ENCODE data around the gene PPM1D.
A peak's percentile ranks its signal among the peaks of the same experiment; 100 is the strongest.
"Not testable (repeated sequence)": the region's sequence is repeated elsewhere in the genome, so short reads cannot be mapped to it uniquely, and the experiment has no call there.

The PPM1D gene

GRCh38 chr17:60656499-60656898, 56.5 kb downstream of the PPM1D start:
- CTCF ChIA-PET: interaction anchor here (0.6 kb wide), 1 partner anchor 70 kb away, joined by 3 read pairs; no protein-coding TSS in a partner anchor
- 97% methylated on average over 4 of the region's 5 CpGs for WGBS (ENCODE audit: insufficient coverage)

GRCh38 chr17:60659156-60659555, 59.2 kb downstream of the PPM1D start:
- ChIA-PET CTCF (no interaction called here), POLR2A (no interaction called here)
- H3K27ac ChIP-seq (ENCODE audit: insufficient read depth in 1 of 2, low read depth in 1 of 2, low read length in 2 of 2, poor library complexity in 1 of 2, severe bottlenecking in 2 of 2): no peak overlapping the region
- no peaks in the 10 kb centered on the region for H3K4me1 ChIP-seq (ENCODE audit: control extremely low read depth in 1 of 4, control insufficient read depth in 4 of 4, insufficient read depth in 4 of 4, low read length in 3 of 4)
- no peaks in the 10 kb centered on the region for H3K9me3 ChIP-seq (ENCODE audit: control extremely low read depth in 1 of 5, control insufficient read depth in 4 of 5, insufficient read depth in 2 of 5, low read depth in 1 of 5, low read length in 4 of 5)
- WGBS (ENCODE audit: insufficient coverage): 92% methylated on average over 1 of the region's 1 CpG
- no peaks in the 10 kb centered on the region for H3K27me3 ChIP-seq (replicated peaks in 2 of 5; ENCODE audit: control insufficient read depth in 4 of 5, insufficient read depth in 5 of 5, low read length in 4 of 5)
- no peak for DNase-seq
- H3K4me3 ChIP-seq (ENCODE audit: control insufficient read depth in 1 of 7, extremely low read depth in 1 of 7, insufficient read depth in 4 of 7, low read depth in 2 of 7, low read length in 6 of 7): no peak overlapping the region
- H3K36me3 ChIP-seq (ENCODE audit: control insufficient read depth in 4 of 4, insufficient read depth in 4 of 4, low read length in 3 of 4): peaks cover 8 to 22% (median 12%) of the 10 kb centered on the region in 4 experiments

More at GRCh38 chr17:60656499-60656898, 56.5 kb downstream of the PPM1D start:
- H3K36me3 ChIP-seq (ENCODE audit: control insufficient read depth in 4 of 4, insufficient read depth in 4 of 4, low read length in 3 of 4): peaks cover 5 to 15% (median 9%) of the 10 kb centered on the region in 4 experiments
- DNase-seq: no peak
- H3K4me1 ChIP-seq (ENCODE audit: control extremely low read depth in 1 of 4, control insufficient read depth in 4 of 4, insufficient read depth in 4 of 4, low read length in 3 of 4): peaks cover 0 to 3% (median 0%) of the 10 kb centered on the region in 4 experiments
- H3K27me3 ChIP-seq (replicated peaks in 2 of 5; ENCODE audit: control insufficient read depth in 4 of 5, insufficient read depth in 5 of 5, low read length in 4 of 5): no peaks in the 10 kb centered on the region
- no peak overlapping the region for H3K27ac ChIP-seq (ENCODE audit: insufficient read depth in 1 of 2, low read depth in 1 of 2, low read length in 2 of 2, poor library complexity in 1 of 2, severe bottlenecking in 2 of 2)
- POLR2A ChIA-PET: no interaction called here
- no peaks in the 10 kb centered on the region for H3K9me3 ChIP-seq (ENCODE audit: control extremely low read depth in 1 of 5, control insufficient read depth in 4 of 5, insufficient read depth in 2 of 5, low read depth in 1 of 5, low read length in 4 of 5)
- H3K4me3 ChIP-seq (ENCODE audit: control insufficient read depth in 1 of 7, extremely low read depth in 1 of 7, insufficient read depth in 4 of 7, low read depth in 2 of 7, low read length in 6 of 7): no peak overlapping the region

GRCh38 chr17:60661489-60661888, 61.5 kb downstream of the PPM1D start:
- ChIA-PET POLR2A (no interaction called here), CTCF (no interaction called here)
- Histone ChIP-seq H3K27ac (ENCODE audit: insufficient read depth in 1 of 2, low read depth in 1 of 2, low read length in 2 of 2, poor library complexity in 1 of 2, severe bottlenecking in 2 of 2) (no peak overlapping the region), H3K9me3 (ENCODE audit: control extremely low read depth in 1 of 5, control insufficient read depth in 4 of 5, insufficient read depth in 2 of 5, low read depth in 1 of 5, low read length in 4 of 5) (no peaks in the 10 kb centered on the region), H3K36me3 (ENCODE audit: control insufficient read depth in 4 of 4, insufficient read depth in 4 of 4, low read length in 3 of 4) (peaks cover 12 to 31% (median 16%) of the 10 kb centered on the region in 4 experiments), H3K4me3 (ENCODE audit: control insufficient read depth in 1 of 7, extremely low read depth in 1 of 7, insufficient read depth in 4 of 7, low read depth in 2 of 7, low read length in 6 of 7) (no peak overlapping the region), H3K4me1 (ENCODE audit: control extremely low read depth in 1 of 4, control insufficient read depth in 4 of 4, insufficient read depth in 4 of 4, low read length in 3 of 4) (no peaks in the 10 kb centered on the region), H3K27me3 (replicated peaks in 2 of 5; ENCODE audit: control insufficient read depth in 4 of 5, insufficient read depth in 5 of 5, low read length in 4 of 5) (no peaks in the 10 kb centered on the region)
- WGBS (ENCODE audit: insufficient coverage): 100% methylated on average over 2 of the region's 2 CpGs
- DNase-seq: no peak

- no peaks in the 10 kb centered on the region for H3K4me1 ChIP-seq (ENCODE audit: control extremely low read depth in 1 of 4, control insufficient read depth in 4 of 4, insufficient read depth in 4 of 4, low read length in 3 of 4)
- peaks cover 3 to 22% (median 13%) of the 10 kb centered on the region in 4 experiments for H3K36me3 ChIP-seq (ENCODE audit: control insufficient read depth in 4 of 4, insufficient read depth in 4 of 4, low read length in 3 of 4)
- H3K27me3 ChIP-seq (replicated peaks in 2 of 5; ENCODE audit: control insufficient read depth in 4 of 5, insufficient read depth in 5 of 5, low read length in 4 of 5): no peaks in the 10 kb centered on the region
- no peak for DNase-seq
- no peaks in the 10 kb centered on the region for H3K9me3 ChIP-seq (ENCODE audit: control extremely low read depth in 1 of 5, control insufficient read depth in 4 of 5, insufficient read depth in 2 of 5, low read depth in 1 of 5, low read length in 4 of 5)
- WGBS (ENCODE audit: insufficient coverage): no CpG with 5 or more reads among the region's 1 CpG
- ChIA-PET CTCF (no interaction called here), POLR2A (no interaction called here)
- H3K27ac ChIP-seq (ENCODE audit: insufficient read depth in 1 of 2, low read depth in 1 of 2, low read length in 2 of 2, poor library complexity in 1 of 2, severe bottlenecking in 2 of 2): no peak overlapping the region
- no peak overlapping the region for H3K4me3 ChIP-seq (ENCODE audit: control insufficient read depth in 1 of 7, extremely low read depth in 1 of 7, insufficient read depth in 4 of 7, low read depth in 2 of 7, low read length in 6 of 7)
Observed at GRCh38 chr17:60664022-60664421, 64.0 kb downstream of the PPM1D start.

- no peak overlapping the region for H3K4me3 ChIP-seq (ENCODE audit: control insufficient read depth in 1 of 7, extremely low read depth in 1 of 7, insufficient read depth in 4 of 7, low read depth in 2 of 7, low read length in 6 of 7)
- CTCF ChIA-PET: no interaction called here
- H3K36me3 ChIP-seq (ENCODE audit: control insufficient read depth in 4 of 4, insufficient read depth in 4 of 4, low read length in 3 of 4): peaks cover 3 to 22% (median 13%) of the 10 kb centered on the region in 4 experiments
- no peaks in the 10 kb centered on the region for H3K4me1 ChIP-seq (ENCODE audit: control extremely low read depth in 1 of 4, control insufficient read depth in 4 of 4, insufficient read depth in 4 of 4, low read length in 3 of 4)
- 89% methylated on average over 3 of the region's 5 CpGs for WGBS (ENCODE audit: insufficient coverage)
- no peaks in the 10 kb centered on the region for H3K9me3 ChIP-seq (ENCODE audit: control extremely low read depth in 1 of 5, control insufficient read depth in 4 of 5, insufficient read depth in 2 of 5, low read depth in 1 of 5, low read length in 4 of 5)
- H3K27ac ChIP-seq (ENCODE audit: insufficient read depth in 1 of 2, low read depth in 1 of 2, low read length in 2 of 2, poor library complexity in 1 of 2, severe bottlenecking in 2 of 2): no peak overlapping the region
- POLR2A ChIA-PET: no interaction called here
- peak in 2 of 3 donors; percentile 26 to 49 for DNase-seq
- no peaks in the 10 kb centered on the region for H3K27me3 ChIP-seq (replicated peaks in 2 of 5; ENCODE audit: control insufficient read depth in 4 of 5, insufficient read depth in 5 of 5, low read length in 4 of 5)
Observed at GRCh38 chr17:60665602-60666001, 65.6 kb downstream of the PPM1D start.

GRCh38 chr17:60668741-60669140, 68.7 kb downstream of the PPM1D start:
- H3K27me3 ChIP-seq (replicated peaks in 2 of 5; ENCODE audit: control insufficient read depth in 4 of 5, insufficient read depth in 5 of 5, low read length in 4 of 5); H3K4me1 ChIP-seq (ENCODE audit: control extremely low read depth in 1 of 4, control insufficient read depth in 4 of 4, insufficient read depth in 4 of 4, low read length in 3 of 4); DNase-seq; H3K27ac ChIP-seq (ENCODE audit: insufficient read depth in 1 of 2, low read depth in 1 of 2, low read length in 2 of 2, poor library complexity in 1 of 2, severe bottlenecking in 2 of 2); H3K4me3 ChIP-seq (ENCODE audit: control insufficient read depth in 1 of 7, extremely low read depth in 1 of 7, insufficient read depth in 4 of 7, low read depth in 2 of 7, low read length in 6 of 7); CTCF ChIA-PET; H3K9me3 ChIP-seq (ENCODE audit: control extremely low read depth in 1 of 5, control insufficient read depth in 4 of 5, insufficient read depth in 2 of 5, low read depth in 1 of 5, low read length in 4 of 5): not testable (repeated sequence)
- WGBS (ENCODE audit: insufficient coverage): 95% methylated on average over 7 of the region's 7 CpGs
- H3K36me3 ChIP-seq (ENCODE audit: control insufficient read depth in 4 of 4, insufficient read depth in 4 of 4, low read length in 3 of 4): peaks cover 3 to 14% (median 6%) of the 10 kb centered on the region in 4 experiments
- POLR2A ChIA-PET: interaction anchor here (0.6 to 0.7 kb wide), 2 partner anchors 16 to 67 kb away, joined by 3 read pairs; no protein-coding TSS in a partner anchor

- DNase-seq: no peak
- ChIA-PET POLR2A (no interaction called here), CTCF (interaction anchor here (1.1 kb wide), 1 partner anchor 34 kb away, joined by 3 read pairs; no protein-coding TSS in a partner anchor)
- WGBS (ENCODE audit: insufficient coverage): 100% methylated on average over 1 of the region's 2 CpGs
- Histone ChIP-seq H3K4me3 (ENCODE audit: control insufficient read depth in 1 of 7, extremely low read depth in 1 of 7, insufficient read depth in 4 of 7, low read depth in 2 of 7, low read length in 6 of 7) (no peak overlapping the region), H3K9me3 (ENCODE audit: control extremely low read depth in 1 of 5, control insufficient read depth in 4 of 5, insufficient read depth in 2 of 5, low read depth in 1 of 5, low read length in 4 of 5) (no peaks in the 10 kb centered on the region), H3K36me3 (ENCODE audit: control insufficient read depth in 4 of 4, insufficient read depth in 4 of 4, low read length in 3 of 4) (peaks cover 0 to 3% (median under 1%) of the 10 kb centered on the region in 4 experiments), H3K27ac (ENCODE audit: insufficient read depth in 1 of 2, low read depth in 1 of 2, low read length in 2 of 2, poor library complexity in 1 of 2, severe bottlenecking in 2 of 2) (no peak overlapping the region), H3K4me1 (ENCODE audit: control extremely low read depth in 1 of 4, control insufficient read depth in 4 of 4, insufficient read depth in 4 of 4, low read length in 3 of 4) (peaks cover 0 to under 1% (median 0%) of the 10 kb centered on the region in 4 experiments), H3K27me3 (replicated peaks in 2 of 5; ENCODE audit: control insufficient read depth in 4 of 5, insufficient read depth in 5 of 5, low read length in 4 of 5) (no peaks in the 10 kb centered on the region)
Observed at GRCh38 chr17:60671482-60671881, 71.5 kb downstream of the PPM1D start.
